ENCODE results near the gene PIGH.

- no peak for TF ChIP-seq ZNF274 (IDR thresholded peaks at IDR 0.05; ENCODE audit: low read depth, low read length)
- TF ChIP-seq YY1 (IDR thresholded peaks at IDR 0.05; ENCODE audit: insufficient read depth, insufficient read length) = no peak
- TF ChIP-seq SUZ12 (IDR thresholded peaks at IDR 0.05; ENCODE audit: extremely low read depth, insufficient read depth, insufficient read length) = no peak
Observed at GRCh38 chr14:67580336-67581171, 19.5 kb downstream of the PIGH start.

Measured in NT2/D1 (cell line).